Measurements from ENCODE around the gene NPIPA8. TPM values are rescaled to one million over a fixed set of nuclear protein-coding genes. Genes with fewer than 3 reads are reported as not detected.
"Not testable (repeated sequence)": the region's sequence is repeated elsewhere in the genome, so short reads cannot be mapped to it uniquely, and the experiment has no call there.

Gene NPIPA8
- total RNA-seq = not detected

DNA sequence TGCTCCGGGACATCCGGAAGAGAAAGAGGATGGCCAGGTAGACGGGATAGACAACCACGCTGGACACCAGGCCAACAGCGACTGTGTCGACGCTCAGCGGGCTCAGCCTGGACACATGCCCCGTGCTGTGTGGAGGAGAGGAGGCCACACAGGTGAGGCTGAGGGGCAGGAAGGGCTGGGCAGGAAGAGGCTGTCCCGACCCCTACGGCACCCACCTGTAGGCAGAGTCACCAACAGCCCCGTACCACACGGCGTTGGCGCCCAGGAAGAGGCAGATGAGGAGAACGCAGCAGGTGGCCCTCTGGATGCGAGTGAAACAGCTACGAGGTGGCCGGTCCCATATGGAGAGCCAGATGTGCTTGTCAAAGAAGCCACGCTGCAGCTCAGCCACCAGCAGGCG, at the start of gene NPIPA8:
Gene NPIPA8, minus strand, starts transcription at position 101 of the 400 bp plus-strand sequence. CDS start 4,074 bp downstream, outside the sequence.
- H3K9me3 Mint-ChIP-seq; H3K4me1 Mint-ChIP-seq; POLR2A ChIA-PET; DNase-seq; H3K27ac Mint-ChIP-seq; H3K36me3 Mint-ChIP-seq (ENCODE audit: low read depth); H3K4me3 Mint-ChIP-seq; CTCF ChIA-PET; H3K27me3 Mint-ChIP-seq: not testable (repeated sequence)

DNA sequence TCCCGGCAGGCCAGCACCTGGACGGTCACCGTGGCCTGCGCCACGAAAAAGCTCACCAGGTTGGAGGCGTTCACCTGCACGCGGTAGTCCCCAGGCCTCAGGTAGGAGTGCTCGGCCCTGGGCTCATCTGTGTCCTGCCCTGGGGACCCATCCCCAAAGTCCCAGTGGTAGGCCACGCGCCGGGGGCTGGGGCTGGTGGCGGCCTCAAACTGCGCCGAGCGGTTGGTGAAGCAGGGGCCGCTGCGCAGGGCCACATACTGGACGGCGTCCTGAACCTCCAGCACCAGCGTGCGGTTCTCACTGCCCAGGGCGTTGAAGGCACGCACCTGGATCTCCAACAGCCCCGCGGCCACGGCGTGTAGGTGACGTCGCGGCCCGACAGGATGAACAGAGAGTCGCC, 48.7 kb upstream of the NPIPA8 start:
- H3K27ac Mint-ChIP-seq; H3K9me3 Mint-ChIP-seq; H3K27me3 Mint-ChIP-seq; H3K36me3 Mint-ChIP-seq (ENCODE audit: low read depth); CTCF ChIA-PET; H3K4me1 Mint-ChIP-seq; DNase-seq; H3K4me3 Mint-ChIP-seq; POLR2A ChIA-PET: not testable (repeated sequence)

DNA sequence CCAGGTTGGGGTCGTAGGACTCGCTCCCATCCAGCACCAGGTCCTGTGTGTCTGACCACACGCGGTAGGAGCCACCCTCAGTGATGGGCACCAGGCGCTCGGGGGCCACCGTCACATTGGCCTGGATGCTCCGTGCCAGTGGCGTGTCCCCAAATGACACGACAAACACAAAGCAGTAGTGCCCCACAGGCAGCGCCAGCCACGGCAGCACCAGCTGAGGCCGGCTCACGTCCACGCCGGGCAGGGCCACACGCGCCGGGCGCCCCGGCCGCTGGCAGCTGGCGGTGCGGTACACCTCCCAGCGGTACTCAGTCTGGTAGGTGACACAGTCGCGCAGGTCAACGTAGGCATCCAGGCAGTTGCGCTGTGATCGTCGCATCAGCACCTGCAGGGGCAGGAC, 48.3 kb upstream of the NPIPA8 start:
- H3K36me3 Mint-ChIP-seq (ENCODE audit: low read depth); CTCF ChIA-PET; H3K4me1 Mint-ChIP-seq; H3K27me3 Mint-ChIP-seq; H3K9me3 Mint-ChIP-seq; POLR2A ChIA-PET; H3K27ac Mint-ChIP-seq; DNase-seq; H3K4me3 Mint-ChIP-seq: not testable (repeated sequence)

DNA sequence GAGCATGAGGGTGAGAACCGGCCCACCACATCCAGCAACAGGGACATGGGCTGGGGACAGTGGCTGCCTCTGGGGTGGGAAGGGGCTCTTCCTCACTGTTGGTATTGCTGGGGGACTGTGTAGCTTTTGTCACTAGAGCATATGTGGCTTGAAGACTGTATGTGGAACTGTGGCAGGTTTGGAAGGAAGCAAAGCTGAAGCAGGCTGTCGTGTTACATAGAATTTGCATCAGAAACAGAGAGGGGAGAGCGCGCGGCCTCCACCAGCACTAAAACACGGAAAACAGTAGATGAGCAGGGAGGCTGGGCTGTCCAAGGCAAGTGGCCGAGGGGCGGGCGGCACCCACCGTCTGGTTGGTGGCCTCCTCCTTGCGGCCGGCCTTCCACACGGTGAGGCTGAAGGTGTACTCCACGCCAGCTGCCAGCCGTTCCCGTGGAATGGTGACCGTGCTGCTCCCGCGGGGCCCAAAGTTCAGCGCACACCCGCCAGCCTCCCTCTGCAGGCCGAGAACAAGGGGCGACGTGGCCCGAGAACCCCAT, 47.6 kb upstream of the NPIPA8 start:
- POLR2A ChIA-PET; H3K27ac Mint-ChIP-seq; H3K4me3 Mint-ChIP-seq; DNase-seq; H3K27me3 Mint-ChIP-seq; H3K9me3 Mint-ChIP-seq; H3K4me1 Mint-ChIP-seq; CTCF ChIA-PET; H3K36me3 Mint-ChIP-seq (ENCODE audit: low read depth): not testable (repeated sequence)

DNA sequence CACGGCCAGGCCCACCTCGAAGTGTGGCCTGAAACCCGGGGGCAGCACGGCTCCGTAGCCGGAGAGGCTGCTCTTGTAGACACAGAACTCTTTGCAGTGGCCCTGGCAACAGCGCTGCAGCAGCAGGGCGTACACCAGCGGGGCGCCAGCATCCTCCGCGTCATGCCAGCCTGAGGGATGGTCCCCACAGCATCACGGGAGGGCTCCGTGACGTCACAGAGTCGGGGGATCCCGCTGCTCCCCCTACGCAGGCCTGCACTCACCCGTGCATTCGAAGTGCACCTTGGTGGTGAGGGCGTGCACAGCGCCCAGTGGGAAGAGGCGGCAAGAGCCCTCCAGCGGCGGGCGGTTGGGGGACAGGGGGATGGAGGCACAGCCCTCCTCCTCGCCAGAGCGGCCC, 46.2 kb upstream of the NPIPA8 start:
- H3K4me1 Mint-ChIP-seq; POLR2A ChIA-PET; H3K36me3 Mint-ChIP-seq (ENCODE audit: low read depth); H3K9me3 Mint-ChIP-seq; DNase-seq; H3K27ac Mint-ChIP-seq; H3K27me3 Mint-ChIP-seq; CTCF ChIA-PET; H3K4me3 Mint-ChIP-seq: not testable (repeated sequence)

DNA sequence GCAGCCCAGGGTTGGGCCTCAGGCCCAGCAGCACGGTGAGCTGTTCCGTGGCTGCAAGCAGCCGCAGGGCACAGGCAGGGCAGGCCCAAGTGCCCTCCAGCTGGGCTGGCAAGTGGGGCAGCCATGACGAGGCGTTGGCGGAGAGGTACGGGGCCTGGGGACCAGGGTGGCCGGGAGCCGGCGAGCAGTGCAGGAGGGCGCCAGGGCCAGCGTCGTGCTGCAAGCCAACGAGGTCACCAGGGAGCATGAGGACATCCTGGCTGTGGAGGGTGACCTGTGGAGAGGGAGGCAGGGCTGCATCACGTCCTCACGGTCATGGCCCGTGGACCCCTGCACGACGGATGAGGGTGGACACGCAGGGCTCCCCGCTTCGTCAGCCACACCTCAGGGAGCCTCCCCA, 11.2 kb upstream of the NPIPA8 start:
- H3K4me3 Mint-ChIP-seq; POLR2A ChIA-PET; DNase-seq; H3K27me3 Mint-ChIP-seq; CTCF ChIA-PET; H3K36me3 Mint-ChIP-seq (ENCODE audit: low read depth); H3K4me1 Mint-ChIP-seq; H3K9me3 Mint-ChIP-seq; H3K27ac Mint-ChIP-seq: not testable (repeated sequence)

DNA sequence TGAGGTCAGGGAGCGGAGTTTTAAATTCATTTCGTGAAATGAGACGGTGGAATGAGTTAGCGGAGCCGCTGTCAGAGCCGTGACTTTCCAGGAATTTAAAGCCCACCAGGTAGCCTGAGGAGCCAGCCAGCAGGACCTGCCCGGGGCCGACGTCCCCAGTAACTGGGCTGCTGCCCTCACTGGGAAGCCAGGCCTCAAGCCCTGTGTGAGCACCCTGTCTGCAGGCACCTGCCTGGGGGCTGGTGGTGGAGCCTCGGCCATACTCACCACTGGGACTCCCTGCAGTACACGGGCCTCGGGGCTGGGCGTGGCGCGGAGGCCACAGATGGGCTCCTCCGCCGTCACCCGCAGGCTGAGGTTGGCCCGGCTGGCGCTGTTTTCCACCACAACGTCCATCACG, 10.5 kb upstream of the NPIPA8 start:
- H3K4me1 Mint-ChIP-seq; CTCF ChIA-PET; DNase-seq; H3K27me3 Mint-ChIP-seq; H3K27ac Mint-ChIP-seq; POLR2A ChIA-PET; H3K4me3 Mint-ChIP-seq; H3K9me3 Mint-ChIP-seq; H3K36me3 Mint-ChIP-seq (ENCODE audit: low read depth): not testable (repeated sequence)

DNA sequence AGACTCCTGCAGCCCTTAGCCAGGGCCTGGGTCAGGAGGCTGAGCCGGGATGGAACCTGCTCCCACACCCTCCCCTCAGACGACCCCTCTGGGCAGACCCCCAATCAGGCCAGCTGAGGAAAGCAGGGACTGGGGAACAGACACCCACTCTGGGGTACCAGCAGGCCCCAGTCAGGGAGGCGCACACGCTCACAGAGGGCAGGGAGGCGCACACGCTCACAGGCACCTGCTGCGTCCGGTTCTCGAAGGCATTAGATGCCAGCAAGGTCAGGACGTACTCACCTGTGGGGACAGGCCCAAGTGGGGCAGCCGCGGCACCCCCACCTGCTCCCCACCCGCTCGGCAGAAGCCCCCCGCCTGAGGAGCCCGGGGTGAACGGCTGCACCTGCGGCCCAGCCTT, 8.1 kb upstream of the NPIPA8 start:
- POLR2A ChIA-PET; DNase-seq; H3K4me3 Mint-ChIP-seq; H3K27ac Mint-ChIP-seq; H3K36me3 Mint-ChIP-seq (ENCODE audit: low read depth); H3K4me1 Mint-ChIP-seq; H3K9me3 Mint-ChIP-seq; CTCF ChIA-PET; H3K27me3 Mint-ChIP-seq: not testable (repeated sequence)

DNA sequence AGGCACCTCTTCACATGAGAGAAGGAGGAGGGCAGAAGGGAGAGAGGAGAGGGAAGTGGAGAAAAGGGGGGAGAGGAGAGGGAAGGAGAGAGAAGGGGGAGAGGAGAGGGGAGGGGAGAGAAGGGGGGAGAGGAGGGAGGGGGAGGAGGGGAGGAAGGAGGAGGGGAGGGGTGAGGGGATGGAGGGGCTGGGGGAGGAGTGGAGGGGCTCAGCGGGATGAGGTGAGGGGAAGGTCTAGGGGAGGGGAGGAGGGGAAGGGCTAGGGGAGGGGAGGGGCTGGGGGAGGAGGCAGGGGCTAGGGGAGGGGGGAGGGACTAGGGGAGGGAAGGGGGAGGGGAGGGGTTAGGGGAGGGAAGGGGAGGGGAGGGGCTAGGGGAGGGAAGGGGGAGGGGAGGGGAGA, 5.5 kb upstream of the NPIPA8 start:
- H3K36me3 Mint-ChIP-seq (ENCODE audit: low read depth); H3K4me3 Mint-ChIP-seq; DNase-seq; H3K27me3 Mint-ChIP-seq; POLR2A ChIA-PET; CTCF ChIA-PET; H3K27ac Mint-ChIP-seq; H3K9me3 Mint-ChIP-seq; H3K4me1 Mint-ChIP-seq: not testable (repeated sequence)

DNA sequence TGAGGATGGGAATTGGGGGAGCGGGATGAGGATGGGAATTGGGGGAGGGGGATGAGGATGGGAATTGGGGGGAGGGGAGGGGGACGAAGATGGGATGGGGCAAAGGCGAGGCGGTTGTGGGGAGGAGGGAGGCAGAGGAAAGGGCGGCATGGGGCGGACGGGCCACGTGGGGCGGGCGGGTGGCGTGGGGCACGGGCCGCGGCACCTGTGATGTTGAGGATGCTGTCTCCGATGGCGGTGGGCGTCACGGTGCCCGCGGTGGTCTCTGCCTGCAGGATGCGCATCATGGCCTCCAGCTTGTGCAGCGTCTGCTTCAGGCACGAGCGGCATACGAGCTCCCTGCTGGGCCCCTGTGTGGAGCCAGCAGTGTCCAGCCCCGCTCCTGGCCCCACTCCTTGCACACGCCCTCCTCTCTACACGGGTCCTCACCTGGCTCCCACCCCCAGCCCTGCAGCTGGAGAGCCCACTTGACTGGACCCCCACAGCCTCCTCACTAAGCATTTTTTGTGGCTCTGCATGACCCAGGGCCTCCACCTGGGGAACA, 5.0 kb upstream of the NPIPA8 start:
- POLR2A ChIA-PET; CTCF ChIA-PET; H3K4me1 Mint-ChIP-seq; H3K27me3 Mint-ChIP-seq; H3K4me3 Mint-ChIP-seq; H3K36me3 Mint-ChIP-seq (ENCODE audit: low read depth); H3K27ac Mint-ChIP-seq; H3K9me3 Mint-ChIP-seq; DNase-seq: not testable (repeated sequence)

DNA sequence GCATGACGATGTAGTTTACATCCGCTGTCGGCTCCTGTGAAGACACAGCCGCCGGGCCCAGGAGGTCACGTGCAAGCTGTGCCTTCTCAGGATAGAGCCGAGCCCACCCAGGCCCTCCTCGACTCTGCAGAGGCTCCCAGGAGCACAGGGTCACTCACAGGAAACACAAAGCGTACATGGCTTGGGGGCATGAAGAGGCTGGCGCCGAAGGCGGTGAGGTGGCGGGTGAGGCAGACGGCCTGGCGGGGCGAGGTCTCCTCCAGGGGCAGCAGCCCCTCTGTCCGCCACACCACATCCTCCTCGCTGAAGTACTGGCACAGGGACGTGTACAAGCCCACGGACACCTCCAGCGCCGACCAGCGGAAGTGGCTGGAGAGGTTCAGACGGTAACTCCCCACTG, 2.7 kb upstream of the NPIPA8 start:
- POLR2A ChIA-PET; DNase-seq; H3K4me1 Mint-ChIP-seq; H3K9me3 Mint-ChIP-seq; H3K27me3 Mint-ChIP-seq; CTCF ChIA-PET; H3K27ac Mint-ChIP-seq; H3K4me3 Mint-ChIP-seq; H3K36me3 Mint-ChIP-seq (ENCODE audit: low read depth): not testable (repeated sequence)

DNA sequence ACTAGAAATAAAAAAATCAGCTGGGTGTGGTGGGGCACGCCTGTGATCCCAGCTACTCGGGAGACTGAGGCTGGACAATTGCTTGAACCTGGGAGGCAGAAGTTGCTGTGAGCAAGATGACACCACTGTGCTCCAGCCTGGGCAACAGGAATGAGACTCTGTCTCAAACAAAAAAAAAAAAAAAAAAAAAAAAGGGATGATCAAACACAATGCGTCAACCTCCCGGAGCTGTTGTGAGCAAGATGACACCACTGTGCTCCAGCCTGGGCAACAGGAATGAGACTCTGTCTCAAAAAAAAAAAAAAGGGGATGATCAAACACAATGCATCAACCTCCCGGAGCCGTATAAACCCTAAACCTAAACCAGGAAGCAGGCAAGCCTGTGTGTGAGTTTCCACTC, 24.7 kb downstream of the NPIPA8 start:
- H3K9me3 Mint-ChIP-seq; H3K4me3 Mint-ChIP-seq; H3K36me3 Mint-ChIP-seq (ENCODE audit: low read depth); H3K27ac Mint-ChIP-seq; DNase-seq; H3K27me3 Mint-ChIP-seq; CTCF ChIA-PET; POLR2A ChIA-PET; H3K4me1 Mint-ChIP-seq: not testable (repeated sequence)

DNA sequence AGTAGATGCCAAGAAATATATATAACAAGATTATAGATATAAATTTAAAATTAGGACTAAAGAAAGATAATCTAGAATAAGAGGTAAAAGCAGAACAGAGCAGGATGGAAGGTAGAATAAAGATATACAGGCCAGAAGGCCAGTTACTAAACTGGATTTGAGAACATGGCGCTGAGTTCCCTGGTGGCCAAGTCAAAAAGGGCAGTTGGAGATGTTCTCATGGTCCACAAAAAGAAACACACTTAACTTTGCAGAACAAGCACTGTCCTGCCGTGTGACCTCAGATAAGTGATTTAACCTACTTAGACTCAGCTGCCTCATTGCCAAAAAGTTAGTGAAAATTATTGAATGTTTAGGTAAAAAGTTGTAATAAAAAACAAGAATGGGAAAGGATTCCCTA, 27.4 kb downstream of the NPIPA8 start:
- DNase-seq; CTCF ChIA-PET; H3K4me3 Mint-ChIP-seq; POLR2A ChIA-PET; H3K27ac Mint-ChIP-seq; H3K4me1 Mint-ChIP-seq; H3K27me3 Mint-ChIP-seq; H3K9me3 Mint-ChIP-seq; H3K36me3 Mint-ChIP-seq (ENCODE audit: low read depth): not testable (repeated sequence)

DNA sequence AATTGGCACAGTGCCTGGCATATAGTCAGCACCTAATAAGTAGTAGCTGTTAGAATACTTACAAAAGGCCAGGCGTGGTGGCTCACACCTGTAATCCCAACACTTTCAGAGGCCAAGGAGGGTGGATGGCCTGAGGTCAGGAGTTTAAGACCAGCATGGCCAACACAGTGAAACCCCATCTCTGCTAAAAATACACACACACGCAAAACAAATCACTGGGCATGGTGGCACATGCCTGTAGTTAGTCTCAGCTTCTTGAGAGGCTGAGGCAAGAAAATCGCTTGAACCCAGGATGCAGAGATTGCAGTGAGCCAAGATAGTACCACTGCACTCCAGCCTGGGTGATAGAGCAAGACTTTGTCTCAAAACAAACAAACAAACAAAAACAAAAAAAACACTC, 29.3 kb downstream of the NPIPA8 start:
- H3K27ac Mint-ChIP-seq; H3K4me3 Mint-ChIP-seq; POLR2A ChIA-PET; H3K36me3 Mint-ChIP-seq (ENCODE audit: low read depth); H3K4me1 Mint-ChIP-seq; H3K9me3 Mint-ChIP-seq; H3K27me3 Mint-ChIP-seq; DNase-seq; CTCF ChIA-PET: not testable (repeated sequence)

DNA sequence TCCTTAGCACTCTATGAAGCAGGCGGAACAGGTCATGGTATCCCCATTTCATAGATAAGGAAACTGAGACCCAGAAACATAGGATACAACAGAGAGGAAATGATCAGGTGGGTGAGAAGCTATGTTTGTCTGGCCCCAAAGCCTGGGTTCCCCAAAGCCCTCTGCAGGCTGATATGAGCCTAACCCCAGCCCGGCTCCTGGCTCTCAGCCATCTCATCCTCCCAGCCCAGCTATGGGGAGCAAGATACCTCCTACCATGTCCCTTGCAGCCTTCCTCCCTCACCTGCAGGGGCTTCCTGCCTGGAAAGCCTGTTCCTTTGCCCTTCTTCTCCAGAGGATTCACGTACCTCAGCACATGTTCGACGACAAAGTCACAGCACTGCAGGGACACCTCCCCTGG, 30.5 kb downstream of the NPIPA8 start:
- H3K4me1 Mint-ChIP-seq; H3K9me3 Mint-ChIP-seq; DNase-seq; CTCF ChIA-PET; H3K27ac Mint-ChIP-seq; H3K27me3 Mint-ChIP-seq; H3K4me3 Mint-ChIP-seq; H3K36me3 Mint-ChIP-seq (ENCODE audit: low read depth); POLR2A ChIA-PET: not testable (repeated sequence)
